Caco-2 (cell line): ENCODE data around the gene H2BK1. TPM values are rescaled to one million over a fixed set of nuclear protein-coding genes. Genes with fewer than 3 reads are reported as not detected.

ENCODE experiments used
- BruUV-seq: library from RNA; stranded (reverse); fragments of 400-500 nt; replicated peaks from 2 replicates; lab custom pipeline; 2021; lab: Mats Ljungman, UMichigan
- CTCF ChIA-PET: fragments of 300-600 bp; sonication (Branson Sonifier 250); formaldehyde crosslinking; loops from one replicate; lab custom pipeline; 2022; ENCODE audit warnings: antibody characterized with exemption; lab: Charles Lee
- POLR2A ChIA-PET: fragments of 300-600 bp; sonication (Branson Sonifier 250); formaldehyde crosslinking; loops from one replicate; lab custom pipeline; 2022; ENCODE audit warnings: antibody characterized with exemption; lab: Charles Lee
- DNase-seq, 2 experiments: peaks; one replicate each; pipeline versions ENCODE4 v3.0.0 to v3.0.0-alpha.2; 2020 to 2022
- H3K27me3 ChIP-seq: replicated peaks from 2 replicates; pipeline ENCODE4 v1.6.0; 2011; ENCODE audit warnings: low read length; ENCODE audit not compliant: control insufficient read depth, insufficient read depth
- H3K36me3 ChIP-seq: 2 replicates; pipeline ENCODE4 v1.5.1; 2011; ENCODE audit warnings: low read length; ENCODE audit not compliant: control insufficient read depth, insufficient read depth
- H3K4me1 ChIP-seq: fragments of 250-450 bp; sonication (Bioruptor Pico); 2 replicates; pipeline ENCODE4 v1.5.1; 2020; ENCODE audit warnings: mild to moderate bottlenecking
- H3K4me3 ChIP-seq: 2 replicates; pipeline ENCODE4 v1.5.1; 2011; ENCODE audit warnings: low read depth, mild to moderate bottlenecking, control low read depth, low read length
- H3K9me3 ChIP-seq: fragments of 250-450 bp; sonication (Bioruptor Pico); 2 replicates; pipeline ENCODE4 v1.5.1; 2020; ENCODE audit warnings: mild to moderate bottlenecking, moderate library complexity
- H3K27ac Mint-ChIP-seq: one replicate; pipeline ENCODE4 v1.8.0; 2022; ENCODE audit warnings: mixed read lengths; ENCODE audit not compliant: unreplicated experiment
- H3K27me3 Mint-ChIP-seq: one replicate; pipeline ENCODE4 v1.8.0; 2022; ENCODE audit warnings: mixed read lengths; ENCODE audit not compliant: insufficient read depth, unreplicated experiment
- H3K36me3 Mint-ChIP-seq: one replicate; pipeline ENCODE4 v1.8.0; 2022; ENCODE audit warnings: mild to moderate bottlenecking, mixed read lengths; ENCODE audit not compliant: insufficient read depth, unreplicated experiment
- H3K4me1 Mint-ChIP-seq: one replicate; pipeline ENCODE4 v1.8.0; 2022; ENCODE audit warnings: low read depth, mixed read lengths; ENCODE audit not compliant: unreplicated experiment
- H3K4me3 Mint-ChIP-seq: one replicate; pipeline ENCODE4 v1.8.0; 2022; ENCODE audit warnings: mild to moderate bottlenecking, moderate library complexity, mixed read lengths; ENCODE audit not compliant: unreplicated experiment
- H3K9me3 Mint-ChIP-seq: one replicate; pipeline ENCODE4 v1.8.0; 2022; ENCODE audit warnings: mixed read lengths; ENCODE audit not compliant: unreplicated experiment
- CTCF ChIP-seq, 2 experiments: fragments of 200-600 bp in 1 of 2; IDR thresholded peaks; 1 replicate in 1 of 2; 2 replicates in 1 of 2; pipeline versions ENCODE4 v1.5.1 to v1.8.0; 2011 to 2022; ENCODE audit warnings: antibody characterized with exemption in 1 of 2, control low read depth in 1 of 2, inconsistent platforms in 1 of 2, low read depth in 1 of 2, low read length in 1 of 2, mild to moderate bottlenecking in 1 of 2, moderate library complexity in 1 of 2; ENCODE audit not compliant: insufficient read depth in 1 of 2, severe bottlenecking in 1 of 2, unreplicated experiment in 1 of 2
- intact Hi-C: fragments of 100-400 bp; cut with micrococcal nuclease; formaldehyde crosslinking; loops from one replicate; pipeline ENCODE4 v1.10.0; 2022; ENCODE audit not compliant: unreplicated experiment
- total RNA-seq: library from RNA; stranded (reverse); gene quantifications from 2 replicates; pipeline ENCODE4 v1.2.3, GENCODE V29; 2022

The H2BK1 gene
- total RNA-seq, 1 experiment from 2014 or later, result not detected

- no peak overlapping the region for H3K4me3 Mint-ChIP-seq
- CTCF ChIA-PET, result no interaction called here
- H3K4me1 Mint-ChIP-seq, result peaks cover 19% of the 10 kb centered on the region
- Histone ChIP-seq H3K27me3 (no peaks in the 10 kb centered on the region), H3K4me1 (peaks cover 18% of the 10 kb centered on the region), H3K4me3 (no peak overlapping the region), H3K36me3 (no peaks in the 10 kb centered on the region), H3K9me3 (no peaks in the 10 kb centered on the region)
- peak in 1 of 2 experiments; percentile 8 for TF ChIP-seq CTCF (IDR thresholded peaks at IDR 0.05; ENCODE audit: insufficient read depth in 1 of 2, low read depth in 1 of 2, low read length in 1 of 2, severe bottlenecking in 1 of 2, unreplicated experiment in 1 of 2)
- H3K9me3 Mint-ChIP-seq, result no peaks in the 10 kb centered on the region
- intact Hi-C loops, result no loop called here
- H3K27me3 Mint-ChIP-seq, result no peaks in the 10 kb centered on the region
- no peak for DNase-seq
- no TSS peak for BruUV-seq
- H3K27ac Mint-ChIP-seq, result no peak overlapping the region
- POLR2A ChIA-PET, result no interaction called here
- H3K36me3 Mint-ChIP-seq, result peaks cover 20% of the 10 kb centered on the region
Observed at GRCh38 chr7:151245360-151246101, 35.2 kb upstream of the H2BK1 start.

DNA sequence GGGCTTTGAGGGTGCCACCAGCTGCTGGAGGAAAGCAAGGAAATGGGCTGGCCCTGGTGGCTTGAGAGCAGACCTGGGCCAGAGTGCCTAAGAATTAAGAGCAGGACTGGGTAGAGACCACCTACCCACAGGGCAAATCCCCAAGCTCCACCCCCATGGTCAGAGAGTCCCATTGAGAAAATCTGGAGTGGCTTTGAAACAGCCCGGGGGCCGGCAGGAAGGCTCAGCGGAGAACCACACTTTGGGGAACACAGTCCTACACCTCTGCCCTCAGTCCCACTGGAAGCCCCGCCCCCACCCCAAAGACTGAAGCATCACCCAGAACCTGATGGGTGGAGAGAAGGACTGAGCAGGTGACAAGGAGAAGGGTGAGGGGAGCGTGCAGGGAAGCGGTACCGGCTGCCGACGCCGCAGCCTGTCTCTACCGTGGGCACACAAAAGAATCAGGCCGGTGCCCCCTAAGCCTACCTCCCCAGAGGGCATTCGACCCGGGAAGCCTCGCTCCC is 34.6 kb upstream of the H2BK1 start:
- no peak for TF ChIP-seq CTCF (IDR thresholded peaks at IDR 0.05; ENCODE audit: insufficient read depth in 1 of 2, low read depth in 1 of 2, low read length in 1 of 2, severe bottlenecking in 1 of 2, unreplicated experiment in 1 of 2)
- ChIA-PET CTCF (interaction anchor here (0.6 to 2.4 kb wide), 5 partner anchors 12 to 60 kb away, joined by 3 to 22 read pairs (median 3); partner anchors contain the start of genes ABCF2 and CHPF2), POLR2A (no interaction called here)
- Histone ChIP-seq H3K27me3 (no peaks in the 10 kb centered on the region), H3K4me3 (no peak overlapping the region), H3K9me3 (no peaks in the 10 kb centered on the region), H3K4me1 (peaks cover 12% of the 10 kb centered on the region), H3K36me3 (no peaks in the 10 kb centered on the region)
- intact Hi-C loops, result loop anchor here (1.0 kb wide), 1 partner anchor 18 kb away; the partner anchor contains the start of gene ABCF2
- no peak for DNase-seq
- H3K27me3 Mint-ChIP-seq, result no peaks in the 10 kb centered on the region
- no TSS peak for BruUV-seq
- H3K27ac Mint-ChIP-seq, result no peak overlapping the region
- peaks cover 18% of the 10 kb centered on the region for H3K4me1 Mint-ChIP-seq
- H3K4me3 Mint-ChIP-seq, result no peak overlapping the region
- peaks cover 25% of the 10 kb centered on the region for H3K36me3 Mint-ChIP-seq
- no peaks in the 10 kb centered on the region for H3K9me3 Mint-ChIP-seq

DNA sequence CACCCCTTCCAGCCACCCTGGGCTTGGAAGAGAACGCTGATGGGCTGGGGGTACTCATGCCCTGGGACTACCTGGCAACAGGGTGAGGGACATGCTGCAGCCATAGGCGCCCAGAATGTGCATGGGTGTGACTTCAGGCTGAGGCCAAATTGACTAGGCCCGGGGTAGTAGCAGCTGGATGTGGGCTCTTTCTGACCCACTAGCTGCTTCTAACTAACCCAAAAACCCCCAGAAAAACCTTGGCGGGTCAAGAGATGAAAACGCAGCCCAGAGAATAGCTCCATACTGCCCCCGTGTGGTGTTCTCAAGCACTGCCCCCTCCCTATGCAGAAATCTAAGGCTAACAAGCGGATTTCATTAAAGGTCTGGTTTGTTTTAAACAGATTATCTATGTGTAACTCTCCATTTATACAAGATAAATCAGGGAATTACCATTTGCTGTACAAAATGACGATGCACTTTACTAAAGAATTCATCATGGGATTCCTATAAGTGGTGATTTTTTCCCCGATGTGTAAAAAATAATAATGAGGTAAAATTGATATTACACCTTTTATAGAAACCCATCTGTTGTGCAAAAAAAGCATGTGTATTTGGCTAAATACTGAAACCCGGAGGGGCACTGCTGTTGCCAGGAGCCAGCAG is 34.0 kb upstream of the H2BK1 start:
- H3K36me3 ChIP-seq, result no peaks in the 10 kb centered on the region
- Mint-ChIP-seq H3K27ac (no peak overlapping the region), H3K27me3 (no peaks in the 10 kb centered on the region), H3K4me3 (no peak overlapping the region), H3K4me1 (peaks cover 16% of the 10 kb centered on the region), H3K36me3 (peaks cover 31% of the 10 kb centered on the region), H3K9me3 (no peaks in the 10 kb centered on the region)
- no peaks in the 10 kb centered on the region for H3K27me3 ChIP-seq
- no peaks in the 10 kb centered on the region for H3K9me3 ChIP-seq
- H3K4me3 ChIP-seq, result no peak overlapping the region
- intact Hi-C loops, result loop anchor here (1.0 kb wide), 1 partner anchor 17 kb away; the partner anchor contains the start of gene ABCF2
- ChIA-PET CTCF (interaction anchor here (0.6 to 2.4 kb wide), 8 partner anchors 12 to 67 kb away, joined by 3 to 22 read pairs (median 3); partner anchors contain the start of genes ABCF2 and CHPF2), POLR2A (interaction anchor here (0.6 kb wide), 1 partner anchor 17 kb away, joined by 9 read pairs; the partner anchor contains the start of gene ABCF2)
- TF ChIP-seq CTCF (IDR thresholded peaks at IDR 0.05; ENCODE audit: insufficient read depth in 1 of 2, low read depth in 1 of 2, low read length in 1 of 2, severe bottlenecking in 1 of 2, unreplicated experiment in 1 of 2), result peak; percentile 74
- DNase-seq, result peak in 1 of 2 experiments; percentile 49
- no TSS peak for BruUV-seq
- H3K4me1 ChIP-seq, result peaks cover 8% of the 10 kb centered on the region; the same call in 1 of the 2 replicates
